T-helper 2 cell treated with Interferon-gamma antibody and Interleukin-4, amounts not matched to agents 100 ng/mL and 5 ng/mL, for 36 hours (primary cell): ENCODE results near the gene TTC24. TPM values are rescaled to one million over a fixed set of nuclear protein-coding genes. Genes with fewer than 3 reads are reported as not detected.
"Not testable (repeated sequence)": the region's sequence is repeated elsewhere in the genome, so short reads cannot be mapped to it uniquely, and the experiment has no call there.

Experiments used
- intact Hi-C: fragments of 100-400 bp; cut with micrococcal nuclease; formaldehyde crosslinking; loops from one replicate; pipeline ENCODE4 v1.15.1; 2023
- total RNA-seq: library from RNA; stranded (reverse); gene quantifications from 2 replicates; pipeline ENCODE4 v1.2.3, GENCODE V29; 2022

Gene TTC24
- 1.2 and 2.3 TPM in 2 replicates for total RNA-seq

DNA sequence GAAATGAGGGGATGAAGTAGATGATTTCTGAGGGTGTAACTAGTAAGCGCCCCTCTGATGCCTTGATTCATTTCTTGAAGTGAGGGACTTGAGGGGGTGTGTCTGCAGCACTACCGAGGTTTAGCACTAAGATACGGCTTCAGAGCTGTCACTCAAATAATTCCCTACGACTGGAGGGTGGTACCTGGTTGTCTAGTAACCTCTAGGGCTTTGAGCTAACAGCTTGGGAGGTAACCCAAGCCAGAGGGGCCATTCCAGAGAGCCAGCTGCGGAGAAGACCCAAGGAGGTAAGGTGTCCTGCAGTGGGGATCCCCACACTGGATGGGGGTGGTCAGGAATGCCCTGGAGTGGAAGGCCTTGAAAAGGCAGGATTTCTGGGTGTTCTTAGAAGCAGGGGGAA, at the start of gene TTC24:
TSS of gene TTC24 (plus strand) at position 252 of the 400 bp plus-strand sequence. CDS start 1,642 bp downstream, outside the sequence.
- intact Hi-C loops: no loop called here

- intact Hi-C loops: no loop called here
Observed at GRCh38 chr1:156530006-156530405, 49.5 kb upstream of the TTC24 start.

- intact Hi-C loops: no loop called here
Observed at GRCh38 chr1:156532374-156532773, 47.1 kb upstream of the TTC24 start.

GRCh38 chr1:156533568-156534220, 45.8 kb upstream of the TTC24 start:
- intact Hi-C loops: no loop called here

DNA sequence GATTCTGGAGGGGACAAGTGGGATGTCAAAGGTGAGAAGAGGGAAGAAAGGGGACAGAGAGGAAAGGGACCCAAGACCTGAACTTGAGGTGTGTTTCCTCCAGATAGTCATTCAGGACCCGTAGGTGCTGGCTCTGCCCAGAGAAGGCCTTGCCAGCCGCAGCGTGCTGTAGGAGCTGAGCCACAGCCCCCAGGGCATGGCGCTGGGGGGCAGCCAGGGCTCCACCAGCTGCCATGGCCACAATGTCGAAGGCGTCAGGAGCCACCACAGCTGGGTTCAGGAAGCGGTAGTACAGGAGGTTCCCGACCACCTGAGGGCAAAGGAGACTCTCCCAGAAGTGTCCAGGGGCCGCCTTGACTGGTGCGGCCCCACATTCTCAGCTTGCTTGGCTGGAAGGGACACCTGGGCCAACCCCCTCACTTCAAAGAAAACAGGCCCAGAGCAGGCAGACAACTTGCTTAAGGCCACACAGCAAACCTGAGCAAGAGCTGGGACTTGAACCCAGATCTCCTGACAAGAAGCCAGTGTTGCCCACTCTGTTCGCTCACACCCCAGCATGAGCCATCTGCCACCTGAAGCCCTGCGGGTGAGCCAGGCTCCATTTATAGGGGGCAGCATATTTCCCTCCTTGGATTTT, 45.0 kb upstream of the TTC24 start:
- intact Hi-C loops: no loop called here

GRCh38 chr1:156537027-156537426, 42.5 kb upstream of the TTC24 start:
- intact Hi-C loops: no loop called here

GRCh38 chr1:156538711-156539440, 40.6 kb upstream of the TTC24 start:
- intact Hi-C loops: no loop called here

- intact Hi-C loops: no loop called here
Observed at GRCh38 chr1:156539818-156540355, 39.6 kb upstream of the TTC24 start.

- intact Hi-C loops: no loop called here
Observed at GRCh38 chr1:156540955-156541354, 38.6 kb upstream of the TTC24 start.

DNA sequence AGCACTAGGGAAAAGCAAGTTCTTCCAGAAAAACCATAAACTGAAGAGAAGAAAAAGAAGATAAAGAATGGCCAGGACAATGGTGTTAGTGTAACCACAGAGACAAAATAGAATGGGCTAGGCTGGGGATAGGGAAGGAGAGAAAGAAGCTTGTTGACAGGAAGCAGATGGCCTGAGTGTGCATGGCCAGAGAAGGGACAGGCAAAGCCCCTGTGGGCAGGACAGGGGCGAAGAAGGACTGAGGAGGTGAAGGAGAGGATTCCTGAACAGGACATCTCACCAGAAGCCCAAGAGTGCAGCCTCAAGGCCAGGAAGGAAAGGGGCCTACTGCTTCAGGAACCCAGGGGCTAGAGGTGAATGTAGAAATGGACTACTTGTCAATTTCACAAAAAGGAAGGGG, 36.5 kb upstream of the TTC24 start:
- intact Hi-C loops: no loop called here

DNA sequence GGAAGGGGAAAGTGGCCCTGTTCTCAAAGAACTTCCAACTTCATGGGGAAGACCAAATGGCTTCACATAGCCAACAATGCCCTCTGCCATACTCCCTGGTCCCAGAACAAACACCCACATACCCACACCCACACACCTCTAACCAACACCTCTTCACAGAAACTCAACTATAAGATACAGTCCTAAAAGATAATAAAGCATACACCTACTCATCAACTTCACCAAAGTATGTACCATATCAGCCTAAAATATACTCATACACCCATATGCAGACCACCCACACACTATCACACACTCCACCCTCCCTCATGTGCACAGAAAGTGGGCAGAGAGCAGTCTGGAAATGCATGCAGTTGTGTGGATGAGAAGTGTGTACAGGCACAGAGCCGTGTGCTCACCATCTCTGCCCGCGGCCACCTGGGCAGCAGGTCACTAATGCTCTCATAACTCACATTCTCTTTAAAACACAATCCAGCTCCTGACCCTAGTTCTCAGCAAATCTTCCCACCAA, 34.9 kb upstream of the TTC24 start:
- intact Hi-C loops: no loop called here

DNA sequence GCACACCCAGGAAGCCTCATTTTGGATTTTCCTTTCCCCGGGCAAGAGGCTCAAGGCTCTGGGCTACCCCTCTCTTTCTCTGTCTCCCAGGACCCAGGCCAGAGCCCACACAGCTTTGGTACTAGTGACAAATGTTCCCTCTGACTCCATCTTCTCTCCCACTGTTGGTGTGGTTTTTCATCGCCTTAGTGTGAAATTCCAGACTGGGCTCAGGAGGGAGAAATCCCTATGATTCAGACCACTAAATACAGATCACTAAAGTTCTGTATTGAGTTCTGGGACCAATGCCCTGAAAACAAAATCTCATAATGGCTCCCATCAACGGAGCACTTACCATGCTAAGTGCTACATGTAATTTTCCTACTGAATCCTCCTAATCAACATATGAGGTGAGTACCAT, 33.3 kb upstream of the TTC24 start:
- intact Hi-C loops: no loop called here

GRCh38 chr1:156547434-156547833, 32.1 kb upstream of the TTC24 start:
- intact Hi-C loops: no loop called here

DNA sequence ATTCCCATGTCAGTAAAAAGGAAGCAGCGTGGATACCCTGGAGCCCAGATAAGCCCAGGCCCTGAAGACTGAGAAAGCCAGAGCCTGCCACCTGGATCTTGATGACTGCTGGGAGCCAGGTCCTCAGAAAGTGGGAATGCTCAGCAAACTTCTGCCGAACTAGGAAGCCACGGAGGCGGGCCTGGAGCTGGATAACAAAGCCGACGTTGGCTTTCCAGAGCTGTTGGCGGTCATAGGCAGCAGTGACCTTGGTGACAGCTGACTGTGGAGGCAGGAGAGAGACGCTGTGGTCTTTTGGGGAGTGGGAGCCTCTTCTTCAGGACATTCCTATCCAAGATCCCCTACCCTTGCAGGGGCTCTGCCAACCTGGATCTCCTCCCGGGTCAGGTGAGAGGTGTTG, 31.5 kb upstream of the TTC24 start:
- intact Hi-C loops: no loop called here

- intact Hi-C loops: no loop called here
Observed at GRCh38 chr1:156549390-156549789, 30.1 kb upstream of the TTC24 start.

- intact Hi-C loops: no loop called here
Observed at GRCh38 chr1:156549831-156550230, 29.7 kb upstream of the TTC24 start.

- intact Hi-C loops: no loop called here
Observed at GRCh38 chr1:156550346-156550745, 29.2 kb upstream of the TTC24 start.

DNA sequence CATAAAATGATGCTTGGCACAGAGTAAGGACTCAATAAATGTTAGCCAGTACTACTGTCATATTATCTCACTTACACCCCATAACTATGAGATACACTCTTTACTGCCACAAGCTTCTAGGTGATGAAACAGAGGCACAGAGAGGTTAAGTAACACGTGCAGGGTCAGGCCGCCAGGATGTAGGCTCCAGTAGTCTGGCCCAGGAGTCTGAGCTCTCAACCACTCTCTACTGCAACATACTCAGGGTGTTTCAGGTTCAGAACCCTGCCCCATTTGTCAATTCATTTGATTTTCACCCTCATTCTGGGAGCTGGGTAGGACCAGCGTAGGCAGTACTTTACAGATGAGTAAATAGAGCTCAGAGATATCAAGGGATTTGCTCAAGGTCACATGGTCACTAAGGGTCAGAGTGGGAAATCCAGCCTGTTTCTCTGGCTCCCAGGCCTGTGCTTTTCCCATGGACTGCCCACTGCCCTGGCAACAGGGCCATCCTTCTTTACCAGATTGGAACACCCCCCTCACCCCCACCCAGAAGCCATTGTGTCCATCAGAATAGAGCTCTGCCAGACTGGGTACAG, 28.4 kb upstream of the TTC24 start:
- intact Hi-C loops: no loop called here

GRCh38 chr1:156551869-156552268, 27.7 kb upstream of the TTC24 start:
- intact Hi-C loops: no loop called here

GRCh38 chr1:156552518-156552917, 27.0 kb upstream of the TTC24 start:
- intact Hi-C loops: no loop called here

DNA sequence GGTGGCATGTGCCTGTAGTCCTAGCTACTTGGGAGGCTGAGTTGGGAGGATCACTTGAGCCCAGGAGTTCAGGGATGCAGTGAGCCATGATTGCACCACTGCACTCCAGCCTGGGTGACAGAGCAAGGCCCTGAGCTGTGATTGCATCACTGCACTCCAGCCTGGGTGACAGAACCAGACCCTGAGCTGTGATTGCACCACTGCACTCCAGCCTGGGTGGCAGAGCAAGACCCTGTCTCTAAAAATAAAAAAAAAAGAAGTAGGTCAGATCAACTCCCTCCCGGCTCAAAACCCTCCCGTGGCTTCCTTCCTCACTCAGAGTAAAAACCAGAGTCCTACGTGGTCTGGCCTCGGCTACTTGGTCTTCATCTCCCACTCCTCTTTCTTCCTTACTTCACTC, 26.6 kb upstream of the TTC24 start:
- intact Hi-C loops: not testable (repeated sequence)
